ENCODE results near the gene TTLL1. TPM values are rescaled to one million over a fixed set of nuclear protein-coding genes. Genes with fewer than 3 reads are reported as not detected.
A peak's percentile ranks its signal among the peaks of the same experiment; 100 is the strongest.

Gene TTLL1
- total RNA-seq, 4 donors from 2014 or later = 1.8 to 7.2 (median 3.4) TPM

DNA sequence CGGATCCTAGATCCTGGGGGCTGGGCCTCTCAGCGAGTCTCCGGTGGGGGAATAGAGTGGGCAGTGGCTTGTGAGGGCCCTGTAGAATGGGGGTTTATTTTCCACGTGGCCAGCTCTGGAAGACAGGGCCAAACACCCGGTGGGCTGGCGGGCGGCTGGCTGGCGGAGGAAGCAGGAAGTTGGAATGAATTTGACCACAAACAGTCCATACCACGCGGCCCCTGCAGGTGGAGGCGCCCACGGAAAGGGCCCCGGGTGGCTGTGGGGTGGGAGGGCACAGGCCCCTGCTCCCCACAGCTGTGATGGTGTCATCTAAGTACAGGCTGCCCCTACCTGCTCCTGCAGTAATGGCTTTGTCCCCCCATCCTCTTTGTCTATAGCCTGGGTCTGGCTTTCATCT is 38.9 kb upstream of the TTLL1 start:
- Histone ChIP-seq H3K9me3 (no peaks in the 10 kb centered on the region), H3K4me3 (no peak overlapping the region), H3K27me3 (no peaks in the 10 kb centered on the region), H3K4me1 (peaks cover 20 to 59% (median 20%) of the 10 kb centered on the region in 3 donors), H3K27ac (peak overlapping the region; percentile 77 to 85 (median 83)), H3K36me3 (peaks cover 11 to 27% (median 13%) of the 10 kb centered on the region in 3 donors)
- no peak for DNase-seq
- intact Hi-C loops (cut with DNase I) = no loop called here
- no peak for TF ChIP-seq POLR2A (IDR thresholded peaks at IDR 0.05)
- TF ChIP-seq, protein P1, sequence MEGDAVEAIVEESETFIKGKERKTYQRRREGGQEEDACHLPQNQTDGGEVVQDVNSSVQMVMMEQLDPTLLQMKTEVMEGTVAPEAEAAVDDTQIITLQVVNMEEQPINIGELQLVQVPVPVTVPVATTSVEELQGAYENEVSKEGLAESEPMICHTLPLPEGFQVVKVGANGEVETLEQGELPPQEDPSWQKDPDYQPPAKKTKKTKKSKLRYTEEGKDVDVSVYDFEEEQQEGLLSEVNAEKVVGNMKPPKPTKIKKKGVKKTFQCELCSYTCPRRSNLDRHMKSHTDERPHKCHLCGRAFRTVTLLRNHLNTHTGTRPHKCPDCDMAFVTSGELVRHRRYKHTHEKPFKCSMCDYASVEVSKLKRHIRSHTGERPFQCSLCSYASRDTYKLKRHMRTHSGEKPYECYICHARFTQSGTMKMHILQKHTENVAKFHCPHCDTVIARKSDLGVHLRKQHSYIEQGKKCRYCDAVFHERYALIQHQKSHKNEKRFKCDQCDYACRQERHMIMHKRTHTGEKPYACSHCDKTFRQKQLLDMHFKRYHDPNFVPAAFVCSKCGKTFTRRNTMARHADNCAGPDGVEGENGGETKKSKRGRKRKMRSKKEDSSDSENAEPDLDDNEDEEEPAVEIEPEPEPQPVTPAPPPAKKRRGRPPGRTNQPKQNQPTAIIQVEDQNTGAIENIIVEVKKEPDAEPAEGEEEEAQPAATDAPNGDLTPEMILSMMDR (IDR thresholded peaks at IDR 0.05) = no peak
- WGBS, 2 donors = 40 to 74% methylated on average over 1 to 3 of the region's 13 CpGs

DNA sequence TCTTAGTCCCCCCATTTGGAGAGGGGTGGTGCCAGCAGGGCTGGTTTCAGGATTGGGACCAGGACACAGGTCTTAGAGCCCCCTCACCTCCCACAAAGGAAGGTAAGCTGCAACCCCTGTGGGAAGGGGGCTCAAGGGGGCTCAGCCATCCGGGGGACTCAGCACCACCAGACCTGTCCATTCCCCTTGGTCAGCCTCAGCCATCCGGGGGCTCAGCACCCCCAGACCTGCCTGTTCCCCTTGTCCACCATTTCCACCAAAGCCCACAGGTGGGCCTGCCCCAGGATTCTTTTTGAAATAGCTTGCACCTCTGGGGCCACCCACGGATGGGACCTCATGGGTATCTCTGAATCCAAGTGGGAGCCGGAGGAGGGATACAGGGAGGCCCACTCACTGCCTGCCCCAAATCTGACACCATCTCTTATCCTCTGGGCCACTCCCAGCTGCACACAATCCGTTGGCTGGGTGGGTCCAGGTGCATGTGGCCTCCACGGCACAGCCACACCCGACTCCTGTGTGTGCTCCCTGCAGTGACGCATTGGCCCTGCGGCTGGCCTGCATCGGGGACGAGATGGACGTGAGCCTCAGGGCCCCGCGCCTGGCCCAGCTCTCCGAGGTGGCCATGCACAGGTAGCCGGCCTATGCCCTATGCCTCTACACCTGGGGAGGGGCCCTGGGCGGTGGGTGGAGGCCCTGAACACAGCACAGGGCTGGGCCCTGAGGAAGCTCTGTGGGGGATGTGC is 38.1 kb upstream of the TTLL1 start:
- peaks cover 20 to 67% (median 23%) of the 10 kb centered on the region in 3 donors for H3K4me1 ChIP-seq
- no peak overlapping the region for H3K4me3 ChIP-seq
- WGBS, 2 donors = 50% methylated on average over 2 of the region's 17 CpGs; no CpG with 5 or more reads in 1 of the 2 donors
- H3K9me3 ChIP-seq = no peaks in the 10 kb centered on the region
- peaks cover 7 to 19% (median 7%) of the 10 kb centered on the region in 3 donors for H3K36me3 ChIP-seq
- H3K27me3 ChIP-seq = no peaks in the 10 kb centered on the region
- peak overlapping the region; percentile 77 to 85 (median 83) for H3K27ac ChIP-seq
- intact Hi-C loops (cut with DNase I) = no loop called here
- TF ChIP-seq, protein P1 (IDR thresholded peaks at IDR 0.05) = no peak
- peak in 1 of 4 donors; percentile 51 for TF ChIP-seq POLR2A (IDR thresholded peaks at IDR 0.05)
- DNase-seq = no peak

DNA sequence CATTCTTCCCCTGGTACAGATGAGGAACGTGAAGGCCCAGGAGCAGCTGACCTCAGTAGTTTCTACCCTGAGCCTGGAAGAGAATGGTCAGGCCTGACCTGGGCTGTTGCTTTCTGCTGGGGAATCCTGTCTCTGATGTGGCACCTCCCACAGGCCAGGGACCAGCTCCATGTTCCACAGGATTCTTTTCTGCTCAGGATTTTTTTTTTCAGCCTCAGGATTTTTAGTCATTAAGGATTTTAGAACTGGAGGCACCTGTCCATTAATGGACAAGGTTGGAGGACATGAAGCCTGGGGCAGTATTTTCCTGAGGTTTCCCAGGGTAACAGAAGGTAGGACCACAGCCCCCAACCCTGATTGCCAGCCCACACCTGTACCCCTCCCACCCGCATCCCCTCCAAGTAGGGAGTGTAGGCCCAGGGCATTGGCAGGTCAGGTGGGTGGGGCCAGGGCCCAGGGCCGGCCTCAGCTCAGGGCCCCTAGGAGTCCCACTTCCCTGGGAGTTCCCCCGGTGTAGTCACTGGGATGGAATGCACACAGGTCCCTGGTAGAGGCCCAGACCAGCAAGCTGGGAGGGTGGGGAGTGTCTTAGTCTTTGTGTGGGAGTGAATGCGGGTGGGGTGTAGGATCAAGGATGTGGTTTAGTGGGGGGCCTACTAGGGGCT is 37.4 kb upstream of the TTLL1 start:
- no peak for DNase-seq
- TF ChIP-seq, protein P1 (IDR thresholded peaks at IDR 0.05) = no peak
- TF ChIP-seq POLR2A (IDR thresholded peaks at IDR 0.05) = no peak
- Histone ChIP-seq H3K36me3 (peaks cover under 1 to 12% (median 4%) of the 10 kb centered on the region in 3 donors), H3K4me3 (no peak overlapping the region), H3K9me3 (no peaks in the 10 kb centered on the region), H3K27ac (peak overlapping the region; percentile 77 to 85 (median 83)), H3K4me1 (peaks cover 20 to 70% (median 24%) of the 10 kb centered on the region in 3 donors), H3K27me3 (no peaks in the 10 kb centered on the region)
- 24 to 50% methylated on average over 1 to 3 of the region's 5 CpGs for WGBS, 2 donors
- intact Hi-C loops (cut with DNase I) = no loop called here

DNA sequence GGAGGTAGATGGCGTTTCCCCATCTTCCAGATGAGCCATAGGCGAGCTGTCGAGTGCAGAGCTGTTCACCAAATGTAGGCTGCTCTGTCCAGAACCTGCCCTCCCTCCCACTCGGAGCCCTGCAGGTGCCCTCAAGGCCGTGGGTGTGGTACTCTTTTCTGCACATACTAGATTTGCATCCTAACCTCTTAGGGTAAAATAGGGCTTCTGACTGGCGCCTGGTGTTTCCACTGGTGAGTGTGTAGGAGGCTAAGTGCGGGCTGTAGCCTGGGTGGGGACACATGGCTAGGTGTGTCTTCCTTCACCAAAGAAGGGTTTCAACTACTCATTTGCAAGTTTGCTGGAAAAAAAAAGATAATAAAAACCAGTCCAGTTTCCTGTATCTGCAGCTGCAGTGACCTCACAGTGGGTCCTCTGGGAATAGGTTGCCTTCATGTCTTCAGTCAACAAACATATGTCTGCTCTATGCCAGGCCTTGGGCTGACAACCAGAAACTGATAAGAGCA is 29.8 kb upstream of the TTLL1 start:
- intact Hi-C loops (cut with DNase I) = no loop called here
- Histone ChIP-seq H3K4me3 (no peak overlapping the region), H3K27me3 (peaks cover 0 to 14% (median 0%) of the 10 kb centered on the region in 4 donors), H3K4me1 (peaks cover 8 to 62% (median 13%) of the 10 kb centered on the region in 3 donors), H3K27ac (peak overlapping the region; percentile 14 to 77 (median 42)), H3K36me3 (no peaks in the 10 kb centered on the region), H3K9me3 (no peaks in the 10 kb centered on the region)
- DNase-seq = no peak
- WGBS, 2 donors = no CpG with 5 or more reads among the region's 7 CpGs
- TF ChIP-seq, protein P1 (IDR thresholded peaks at IDR 0.05) = no peak

Data from esophagus squamous epithelium (tissue), 5 donors.